Measurements from ENCODE around the gene TAPT1. TPM values are rescaled to one million over a fixed set of nuclear protein-coding genes. Genes with fewer than 3 reads are reported as not detected.
"Not testable (repeated sequence)": the region's sequence is repeated elsewhere in the genome, so short reads cannot be mapped to it uniquely, and the experiment has no call there.

Gene TAPT1
- total RNA-seq = 10 to 100 TPM; 39.7 to 52.5 (median 43.0) TPM

- Histone ChIP-seq H3K4me3 (peak within 1 kb of the TSS; percentile 79 to 89 (median 86)), H3K27ac (peak within 1 kb of the TSS; percentile 95 to 99), H3K9me3 (no peaks in the 10 kb centered on the region), H3K4me1 (peaks cover 0 to 12% of the 10 kb centered on the region in 2 donors), H3K27me3 (no peaks in the 10 kb centered on the region), H3K36me3 (no peaks in the 10 kb centered on the region)
- DNase-seq (ENCODE audit: low spot score in 2 of 2) = peak; percentile 52 to 76
- intact Hi-C loops (cut with DNase I; ENCODE audit: low total_unique reads) = no loop called here
- TF ChIP-seq POLR2A (IDR thresholded peaks at IDR 0.05) (no peak), POLR2AphosphoS5 (IDR thresholded peaks at IDR 0.05) (no peak), CTCF (IDR thresholded peaks at IDR 0.05) (no peak)
Measured at GRCh38 chr4:16225863-16226815, at the start of gene TAPT1. Gene TAPT1 (minus strand): TSS chr4:16226471. CDS start chr4:16226457, 14 bp downstream.

- intact Hi-C loops (cut with DNase I; ENCODE audit: low total_unique reads) = no loop called here
- no peaks in the 10 kb centered on the region for H3K27me3 ChIP-seq
- H3K4me3 ChIP-seq = no peak overlapping the region
- DNase-seq (ENCODE audit: low spot score in 2 of 2) = no peak
- no peaks in the 10 kb centered on the region for H3K36me3 ChIP-seq
- H3K9me3 ChIP-seq = no peaks in the 10 kb centered on the region
- TF ChIP-seq POLR2AphosphoS5 (IDR thresholded peaks at IDR 0.05) (no peak), CTCF (IDR thresholded peaks at IDR 0.05) (no peak), POLR2A (IDR thresholded peaks at IDR 0.05) (no peak)
- H3K27ac ChIP-seq = no peak overlapping the region
- H3K4me1 ChIP-seq = no peaks in the 10 kb centered on the region
Measured at GRCh38 chr4:16271411-16271810, 45.1 kb upstream of the TAPT1 start.

- DNase-seq (ENCODE audit: low spot score in 2 of 2) = no peak
- H3K36me3 ChIP-seq = no peaks in the 10 kb centered on the region
- no peaks in the 10 kb centered on the region for H3K9me3 ChIP-seq
- no peak overlapping the region for H3K4me3 ChIP-seq
- H3K4me1 ChIP-seq = no peaks in the 10 kb centered on the region
- no peak for TF ChIP-seq POLR2A (IDR thresholded peaks at IDR 0.05)
- no peak for TF ChIP-seq POLR2AphosphoS5 (IDR thresholded peaks at IDR 0.05)
- TF ChIP-seq CTCF (IDR thresholded peaks at IDR 0.05) = no peak
- H3K27me3 ChIP-seq = no peaks in the 10 kb centered on the region
- H3K27ac ChIP-seq = no peak overlapping the region
- intact Hi-C loops (cut with DNase I; ENCODE audit: low total_unique reads) = no loop called here
Measured at GRCh38 chr4:16270454-16271328, 44.4 kb upstream of the TAPT1 start.

GRCh38 chr4:16269742-16270453 is 43.6 kb upstream of the TAPT1 start:
- H3K9me3 ChIP-seq; H3K4me3 ChIP-seq; intact Hi-C loops (cut with DNase I; ENCODE audit: low total_unique reads); H3K27ac ChIP-seq; DNase-seq (ENCODE audit: low spot score in 2 of 2); H3K36me3 ChIP-seq; H3K27me3 ChIP-seq; H3K4me1 ChIP-seq: not testable (repeated sequence)

GRCh38 chr4:16269240-16269639 is 43.0 kb upstream of the TAPT1 start:
- DNase-seq (ENCODE audit: low spot score in 2 of 2) = no peak
- TF ChIP-seq POLR2A (IDR thresholded peaks at IDR 0.05) (no peak), CTCF (IDR thresholded peaks at IDR 0.05) (no peak), POLR2AphosphoS5 (IDR thresholded peaks at IDR 0.05) (no peak)
- Histone ChIP-seq H3K4me3 (no peak overlapping the region), H3K4me1 (no peaks in the 10 kb centered on the region), H3K27me3 (no peaks in the 10 kb centered on the region), H3K9me3 (no peaks in the 10 kb centered on the region), H3K36me3 (no peaks in the 10 kb centered on the region), H3K27ac (no peak overlapping the region)
- intact Hi-C loops (cut with DNase I; ENCODE audit: low total_unique reads) = no loop called here
